Measurements from ENCODE around the gene NXPH2. TPM values are rescaled to one million over a fixed set of nuclear protein-coding genes. Genes with fewer than 3 reads are reported as not detected.

Gene NXPH2
- total and polyA plus RNA-seq, 2 donors (not counting 3 experiments of a cell fraction or from before 2014, with no cell fraction given) = not detected

DNA sequence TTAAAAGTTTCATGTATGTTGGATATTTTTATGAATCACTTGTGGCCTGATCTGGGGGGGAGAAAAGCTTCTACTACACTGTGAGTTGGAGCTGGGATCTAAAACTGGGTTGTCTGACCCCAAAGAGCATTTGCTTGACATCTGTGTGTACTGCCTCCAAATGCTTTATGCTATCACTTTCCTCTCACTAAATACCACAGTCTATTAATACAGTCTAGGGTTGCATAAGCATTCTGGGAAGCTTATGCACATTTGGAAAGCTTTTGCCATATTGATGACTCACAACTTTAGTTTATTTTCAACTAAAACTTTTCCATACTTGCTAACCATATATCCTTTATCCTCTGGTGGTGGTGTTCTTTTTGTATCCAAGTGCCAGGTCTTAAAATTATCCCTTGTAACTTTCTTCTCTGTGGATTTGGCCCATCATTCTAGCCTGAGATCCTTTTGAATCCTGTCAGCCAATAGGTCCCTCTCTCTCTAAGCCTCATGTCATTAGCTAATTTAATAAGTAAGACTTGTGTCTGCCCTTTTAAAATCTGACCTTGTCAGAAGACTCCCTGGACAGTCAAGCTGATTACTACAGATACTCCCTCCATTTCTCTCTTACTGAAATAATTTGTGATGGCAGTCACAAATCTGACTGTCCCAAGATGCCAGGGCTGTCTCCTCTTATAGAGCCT, 72.7 kb downstream of the NXPH2 start:
- H3K27me3 ChIP-seq (ENCODE audit: control insufficient read depth in 2 of 2, insufficient read depth in 2 of 2, low read length in 2 of 2) = no peaks in the 10 kb centered on the region
- DNase-seq (ENCODE audit: low read depth, low spot score) (no peak), FAIRE-seq (no peak)
- H3K4me3 ChIP-seq (replicated peaks in 1 of 3; ENCODE audit: insufficient read depth in 1 of 3, low read depth in 1 of 3, low read length in 3 of 3) = no peak overlapping the region
- ChIA-PET POLR2A (no interaction called here), CTCF (no interaction called here)
- intact Hi-C loops (cut with micrococcal nuclease) (no loop called here), dilution Hi-C loops (cut with MboI; ENCODE audit: extremely low pct_ligation_motif_present, low sequenced_read_pairs) (no loop called here)
- H3K36me3 ChIP-seq (ENCODE audit: control insufficient read depth in 2 of 2, extremely low read depth in 1 of 2, insufficient read depth in 2 of 2, low read length in 2 of 2) = no peaks in the 10 kb centered on the region
- no peaks in the 10 kb centered on the region for H3K4me1 ChIP-seq (ENCODE audit: control insufficient read depth, extremely low read depth, insufficient read depth, low read length)
- H3K9ac ChIP-seq (replicated peaks; ENCODE audit: extremely low read depth, insufficient read depth, low read length) = no peak overlapping the region
- no peaks in the 10 kb centered on the region for H4K20me1 ChIP-seq (replicated peaks; ENCODE audit: control insufficient read depth, extremely low read depth, insufficient read depth, low read length)
- no peak overlapping the region for H3K27ac ChIP-seq (ENCODE audit: insufficient read depth, low read depth, low read length)
- H3K9me3 ChIP-seq (replicated peaks; ENCODE audit: control insufficient read depth, insufficient read depth, low read length) = no peaks in the 10 kb centered on the region
- H3K9me1 ChIP-seq (replicated peaks; ENCODE audit: control insufficient read depth, extremely low read depth, insufficient read depth, low read length) = no peaks in the 10 kb centered on the region
- H3K4me2 ChIP-seq (ENCODE audit: insufficient read depth, low read length) = no peak overlapping the region
- H2AFZ ChIP-seq (ENCODE audit: low read depth, low read length) = no peak overlapping the region
- H3K79me2 ChIP-seq (ENCODE audit: control insufficient read depth, insufficient read depth, low read length) = no peaks in the 10 kb centered on the region
- BruUV-seq (replicated peaks) = no TSS peak
- no peak for TF ChIP-seq JUN (IDR thresholded peaks at IDR 0.05; ENCODE audit: borderline replicate concordance, insufficient read depth, insufficient read length, low read depth)
- no peak for TF ChIP-seq FOS (IDR thresholded peaks at IDR 0.05; ENCODE audit: borderline replicate concordance, insufficient read depth, low read length)
- no peak for TF ChIP-seq MYC (IDR thresholded peaks at IDR 0.05; ENCODE audit: low read depth, low read length)
- no peak for TF ChIP-seq EZH2 (IDR thresholded peaks at IDR 0.05; ENCODE audit: borderline replicate concordance, low read depth, low read length, severe bottlenecking)
- TF ChIP-seq, protein P1, sequence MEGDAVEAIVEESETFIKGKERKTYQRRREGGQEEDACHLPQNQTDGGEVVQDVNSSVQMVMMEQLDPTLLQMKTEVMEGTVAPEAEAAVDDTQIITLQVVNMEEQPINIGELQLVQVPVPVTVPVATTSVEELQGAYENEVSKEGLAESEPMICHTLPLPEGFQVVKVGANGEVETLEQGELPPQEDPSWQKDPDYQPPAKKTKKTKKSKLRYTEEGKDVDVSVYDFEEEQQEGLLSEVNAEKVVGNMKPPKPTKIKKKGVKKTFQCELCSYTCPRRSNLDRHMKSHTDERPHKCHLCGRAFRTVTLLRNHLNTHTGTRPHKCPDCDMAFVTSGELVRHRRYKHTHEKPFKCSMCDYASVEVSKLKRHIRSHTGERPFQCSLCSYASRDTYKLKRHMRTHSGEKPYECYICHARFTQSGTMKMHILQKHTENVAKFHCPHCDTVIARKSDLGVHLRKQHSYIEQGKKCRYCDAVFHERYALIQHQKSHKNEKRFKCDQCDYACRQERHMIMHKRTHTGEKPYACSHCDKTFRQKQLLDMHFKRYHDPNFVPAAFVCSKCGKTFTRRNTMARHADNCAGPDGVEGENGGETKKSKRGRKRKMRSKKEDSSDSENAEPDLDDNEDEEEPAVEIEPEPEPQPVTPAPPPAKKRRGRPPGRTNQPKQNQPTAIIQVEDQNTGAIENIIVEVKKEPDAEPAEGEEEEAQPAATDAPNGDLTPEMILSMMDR (IDR thresholded peaks at IDR 0.05; ENCODE audit: extremely low read depth in 1 of 2, insufficient read depth in 1 of 2, low read depth in 1 of 2, low read length in 2 of 2) = no peak
- TF ChIP-seq, protein P2, sequence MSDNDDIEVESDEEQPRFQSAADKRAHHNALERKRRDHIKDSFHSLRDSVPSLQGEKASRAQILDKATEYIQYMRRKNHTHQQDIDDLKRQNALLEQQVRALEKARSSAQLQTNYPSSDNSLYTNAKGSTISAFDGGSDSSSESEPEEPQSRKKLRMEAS (IDR thresholded peaks at IDR 0.05; ENCODE audit: insufficient read depth, insufficient read length) = no peak
- no peak for TF ChIP-seq GATA2 (IDR thresholded peaks at IDR 0.05; ENCODE audit: insufficient read depth, insufficient read length, low read depth, low read length)
- no peak for TF ChIP-seq POLR2A (IDR thresholded peaks at IDR 0.05; ENCODE audit: low read depth, low read length)
- TF ChIP-seq POLR2AphosphoS5 (IDR thresholded peaks at IDR 0.05; ENCODE audit: insufficient read depth, low read depth, low read length) = no peak

Data from endothelial cell of umbilical vein (primary cell).